ENCODE measurements around the gene POU2F2.

POU2F2 gene

GRCh38 chr19:42125536-42125935 lies 6.7 kb downstream of the POU2F2 start:
- no peak for DNase-seq (ENCODE audit: low spot score)

DNA sequence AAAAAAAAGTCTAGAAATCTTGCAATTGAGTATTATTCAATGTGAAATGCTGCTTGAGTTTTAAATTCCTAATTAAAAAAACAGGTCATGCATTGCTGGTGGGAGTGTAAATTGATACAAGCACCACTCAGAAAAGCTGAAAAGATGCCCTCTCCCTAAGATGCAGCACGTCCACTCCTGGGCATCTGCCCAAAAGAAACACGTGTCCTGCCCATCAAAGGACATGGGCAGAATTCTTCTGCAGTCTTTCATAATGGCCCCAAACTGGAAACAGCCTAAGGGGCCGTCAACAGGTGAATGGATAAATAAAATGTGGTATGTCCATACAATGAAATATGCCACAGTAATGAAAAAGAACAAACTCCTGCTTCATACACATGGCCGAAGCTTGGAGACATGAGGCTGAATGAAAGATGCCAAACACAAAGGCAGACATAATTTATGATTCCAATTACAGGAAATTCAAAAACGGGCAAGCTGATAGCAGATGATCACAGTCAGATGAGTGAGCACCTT lies 7.8 kb downstream of the POU2F2 start:
- no peak for DNase-seq (ENCODE audit: low spot score)

DNA sequence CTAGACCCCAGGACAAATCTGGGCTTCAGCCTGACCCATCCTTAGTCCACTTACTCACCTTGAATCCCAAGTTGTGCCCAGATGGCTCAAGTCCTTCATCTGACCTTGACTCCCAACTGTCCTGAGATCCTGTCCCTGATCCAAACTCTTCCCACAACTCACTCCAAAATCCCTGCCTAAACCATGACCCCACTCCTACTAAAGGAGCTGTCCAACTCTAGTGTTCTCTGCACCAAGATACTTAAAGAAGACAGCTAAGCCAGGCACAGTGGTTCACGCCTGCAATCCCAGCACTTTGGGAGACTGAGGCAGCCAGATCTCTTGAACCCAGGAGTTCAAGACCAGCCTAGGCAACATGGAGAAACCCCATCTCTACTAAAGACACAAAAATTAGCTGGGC lies 8.5 kb downstream of the POU2F2 start:
- DNase-seq (ENCODE audit: low spot score): no peak

- DNase-seq (ENCODE audit: low spot score): no peak
These were observed 9.3 kb downstream of the POU2F2 start for GRCh38 chr19:42122691-42123607.

DNA sequence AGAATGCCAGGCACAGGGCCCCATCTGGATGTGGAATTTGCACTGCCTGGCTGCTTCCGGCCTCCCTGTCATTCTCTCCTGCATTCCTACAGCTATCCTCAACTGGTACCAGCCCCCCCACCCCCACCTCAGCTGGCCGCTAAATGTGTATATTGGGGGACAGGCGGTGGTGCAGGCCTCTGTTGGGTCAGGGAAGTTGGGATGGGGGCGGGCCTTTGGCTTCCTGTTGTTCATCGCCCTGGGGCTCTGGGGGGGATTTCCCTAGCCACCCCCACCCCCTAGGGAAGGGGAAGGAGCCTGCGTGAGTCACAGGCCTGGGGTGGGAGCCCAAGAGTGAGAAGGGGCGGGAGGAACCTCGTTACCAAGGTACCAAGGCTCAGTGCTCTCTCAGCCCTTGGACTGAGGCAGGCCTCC lies 10.6 kb downstream of the POU2F2 start:
- peak; percentile 82 for DNase-seq (ENCODE audit: low spot score)

DNA sequence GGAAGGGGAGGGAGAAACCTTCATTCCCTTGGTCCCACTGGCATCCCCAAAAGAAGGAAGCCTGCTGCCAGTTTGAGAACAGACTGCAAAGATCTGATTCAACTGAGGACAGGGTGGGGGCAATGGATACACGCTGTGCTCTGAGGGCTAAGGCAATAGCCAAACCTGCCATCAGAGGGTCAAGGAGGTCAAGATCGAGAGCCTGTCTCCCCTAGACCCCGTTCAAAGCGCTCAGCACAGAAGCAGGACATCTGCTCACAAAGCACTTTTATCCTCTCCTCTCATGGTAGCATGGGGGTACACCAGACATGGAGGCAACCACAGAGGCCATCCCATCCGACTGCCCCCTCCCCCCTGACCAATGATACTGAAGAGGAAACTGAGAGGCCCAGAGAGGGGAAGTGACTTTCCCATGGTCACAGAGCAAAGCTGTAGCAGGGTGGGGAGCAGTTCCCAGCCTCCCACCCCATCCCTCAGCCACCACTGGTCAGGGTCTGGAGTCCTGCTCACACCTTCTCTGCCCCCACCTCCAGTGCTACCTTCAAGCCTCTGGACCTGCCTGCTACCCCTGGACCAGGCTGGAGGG lies 11.1 kb downstream of the POU2F2 start:
- DNase-seq (ENCODE audit: low spot score): no peak

- no peak for DNase-seq (ENCODE audit: low spot score)
These were observed 11.8 kb downstream of the POU2F2 start for GRCh38 chr19:42120276-42120980.

- DNase-seq (ENCODE audit: low spot score): no peak
These were observed 15.2 kb downstream of the POU2F2 start for GRCh38 chr19:42117076-42117475.

- DNase-seq (ENCODE audit: low spot score): no peak
These were observed 15.8 kb downstream of the POU2F2 start for GRCh38 chr19:42116308-42117075.

DNA sequence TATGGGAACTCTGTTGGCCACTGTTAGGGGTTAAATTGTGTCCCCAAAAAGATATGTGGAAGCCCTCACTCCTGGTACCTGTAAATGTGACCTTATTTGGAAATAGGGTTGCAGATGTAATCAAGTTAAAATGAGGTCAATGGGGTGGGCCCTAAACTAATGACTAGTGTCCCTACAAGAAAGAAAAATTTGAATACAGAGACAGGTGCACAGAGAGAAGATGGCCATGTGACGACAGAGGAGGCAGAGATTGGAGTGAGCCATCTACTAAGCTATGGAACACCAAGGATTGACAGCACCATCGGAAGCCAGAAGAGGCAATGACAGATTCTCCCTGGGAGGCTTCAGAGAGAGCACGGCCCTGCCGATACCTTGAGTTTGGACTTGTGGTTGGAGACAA lies 16.5 kb downstream of the POU2F2 start:
- DNase-seq (ENCODE audit: low spot score): no peak

GRCh38 chr19:42115219-42115618 lies 17.0 kb downstream of the POU2F2 start:
- no peak for DNase-seq (ENCODE audit: low spot score)

- DNase-seq (ENCODE audit: low spot score): no peak
These were observed 17.8 kb downstream of the POU2F2 start for GRCh38 chr19:42114412-42114811.

DNA sequence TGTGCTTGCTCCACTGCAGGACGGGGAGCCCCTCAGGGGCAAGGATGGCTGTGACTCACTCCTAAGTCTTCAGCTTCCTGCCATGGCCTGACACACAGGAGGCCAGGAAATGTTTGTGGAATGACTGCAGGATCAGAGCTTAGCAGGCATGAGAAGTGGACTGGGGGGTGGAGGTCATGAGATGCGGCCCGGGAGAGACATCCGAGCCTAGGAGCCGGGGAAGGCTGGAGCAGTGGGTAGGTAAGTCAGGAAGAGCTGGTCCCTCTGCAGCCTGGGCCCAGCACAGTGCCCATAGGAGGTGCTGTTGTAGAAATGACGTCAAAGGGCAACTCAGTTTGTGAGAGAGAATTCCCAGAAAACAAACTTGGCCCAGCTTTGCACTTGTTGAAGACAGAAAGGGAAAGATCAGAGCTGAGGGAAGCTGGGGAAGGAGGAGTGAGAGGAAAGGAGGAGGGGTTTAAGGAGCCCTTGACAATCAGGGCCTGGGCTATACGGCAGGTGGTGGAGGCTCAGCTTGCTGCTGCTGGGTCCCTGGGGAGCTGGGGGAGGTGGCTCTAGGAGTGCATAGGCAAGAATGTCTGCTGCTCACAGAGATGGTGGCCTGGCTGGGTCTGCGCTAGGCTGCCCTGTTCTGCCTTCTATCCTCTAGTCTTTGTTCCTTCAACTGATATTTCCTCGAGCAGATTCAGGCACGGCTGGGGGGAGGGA lies 18.5 kb downstream of the POU2F2 start:
- peak; percentile 92 for DNase-seq (ENCODE audit: low spot score)

DNA sequence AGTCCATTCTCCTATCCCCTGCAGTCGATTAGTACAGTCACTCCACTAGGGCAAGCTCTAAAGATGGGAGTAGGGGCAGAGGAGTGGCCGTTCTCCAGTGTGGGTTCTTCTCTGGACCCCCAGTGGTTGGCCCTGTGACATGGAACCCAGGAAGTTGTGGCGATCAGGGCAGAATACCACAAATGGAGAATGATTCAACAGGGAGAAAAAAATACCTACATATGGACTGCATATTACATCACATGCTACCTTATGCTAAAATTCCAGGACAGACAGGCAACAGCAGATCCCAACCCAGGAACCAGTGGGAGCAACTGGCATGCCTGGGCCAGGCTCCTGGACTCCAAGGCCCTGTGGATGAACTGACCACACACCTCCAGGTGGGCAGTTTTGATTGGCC lies 20.4 kb downstream of the POU2F2 start:
- DNase-seq (ENCODE audit: low spot score): no peak

GRCh38 chr19:42111384-42111783 lies 20.9 kb downstream of the POU2F2 start:
- peak; percentile 50 for DNase-seq (ENCODE audit: low spot score)

DNA sequence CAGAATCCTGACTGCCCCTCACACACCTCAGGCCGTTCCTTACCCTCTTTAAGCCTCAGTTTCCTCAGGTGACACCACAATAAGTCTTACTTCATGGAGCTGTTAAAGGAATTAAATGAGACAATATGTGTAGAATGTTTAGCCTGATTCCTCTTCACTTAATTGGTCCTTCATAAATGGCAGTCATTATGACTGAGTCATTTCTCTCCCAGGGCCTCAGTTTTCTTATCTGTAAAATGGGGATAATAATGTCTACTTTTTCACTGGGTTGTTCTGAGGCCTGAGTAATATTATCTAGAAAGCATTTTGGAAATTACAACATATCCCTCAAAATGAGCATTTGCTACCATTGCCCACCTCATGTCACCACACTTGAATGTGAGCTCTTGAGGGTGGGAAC lies 21.6 kb downstream of the POU2F2 start:
- DNase-seq (ENCODE audit: low spot score): no peak

DNA sequence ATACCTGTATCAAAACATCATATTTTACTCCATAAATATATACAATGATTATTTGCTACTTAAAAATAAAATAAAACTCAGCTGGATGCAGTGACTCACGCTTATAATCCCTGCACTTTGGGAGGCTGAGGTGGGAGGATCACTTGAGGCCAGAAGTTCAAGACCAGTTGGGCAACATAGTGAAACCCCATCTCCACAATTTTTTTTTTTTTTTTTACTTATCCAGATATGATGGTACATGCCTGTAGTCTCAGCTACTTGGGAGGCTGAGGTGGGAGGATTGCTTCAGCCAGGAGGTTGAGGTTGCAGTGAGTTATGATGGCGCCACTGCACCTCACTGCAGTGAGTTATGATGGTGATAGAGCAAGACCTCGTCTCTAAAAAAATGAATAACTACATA lies 22.4 kb downstream of the POU2F2 start:
- no peak for DNase-seq (ENCODE audit: low spot score)

DNA sequence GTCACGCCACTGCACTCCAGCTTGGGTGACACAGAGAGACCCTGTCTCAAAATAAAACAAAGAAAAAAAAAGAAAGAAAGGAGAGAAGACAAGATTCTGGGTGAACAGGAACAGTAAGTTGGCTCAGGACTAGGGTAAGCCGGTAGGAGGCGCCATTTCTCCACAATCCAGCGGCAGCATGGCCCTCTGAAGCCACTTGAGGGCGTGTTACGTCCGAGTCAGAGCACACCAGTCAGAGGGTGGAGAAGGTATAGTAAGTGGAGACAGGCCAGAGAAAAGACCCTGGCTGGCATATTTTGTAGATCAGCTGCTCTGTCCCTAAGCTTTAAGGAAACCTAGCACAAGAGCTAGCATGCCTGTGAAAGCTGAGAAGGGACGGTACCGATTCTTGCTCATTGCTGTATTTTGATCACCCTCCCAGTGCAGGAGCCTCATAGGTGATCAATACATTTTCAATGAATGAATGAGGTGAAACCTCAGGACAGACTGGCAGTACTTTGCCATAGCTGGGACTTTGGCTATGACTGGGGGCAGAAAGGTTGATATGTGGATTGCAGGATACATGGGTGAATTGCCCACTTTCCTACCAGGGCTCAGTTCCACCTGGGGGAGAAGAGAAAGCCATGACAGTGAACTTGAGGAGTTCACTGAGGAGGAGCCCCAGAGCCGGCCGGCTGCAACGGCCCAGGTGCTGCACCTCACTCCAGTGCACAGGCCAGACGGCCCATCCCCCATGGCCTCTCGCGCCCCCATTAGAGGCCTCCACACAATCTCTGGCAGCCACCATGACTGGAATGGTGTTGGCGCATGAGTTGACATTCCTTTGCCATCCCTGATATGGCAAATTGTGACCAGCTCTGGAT lies 23.5 kb downstream of the POU2F2 start:
- peak; percentile 87 for DNase-seq (ENCODE audit: low spot score)

DNA sequence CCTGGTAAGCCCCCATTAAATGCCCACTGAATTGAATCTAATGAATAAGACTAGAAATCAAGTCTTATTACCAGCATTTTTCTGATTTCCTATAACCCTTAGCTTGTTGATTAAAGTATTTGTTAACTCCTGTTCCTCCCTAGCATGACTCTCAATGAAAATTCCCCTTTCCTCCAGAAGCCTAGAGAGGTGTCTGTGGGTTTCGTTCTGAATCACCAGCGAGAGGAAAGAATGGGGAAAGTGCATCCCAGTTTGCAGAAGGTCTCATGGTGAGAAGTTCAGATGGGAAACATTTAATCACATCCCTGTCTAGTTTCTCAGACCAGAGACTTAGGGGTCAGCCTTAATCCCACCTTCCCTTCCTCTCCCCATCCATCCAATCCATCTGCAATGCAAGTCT lies 26.9 kb downstream of the POU2F2 start:
- DNase-seq (ENCODE audit: low spot score): no peak

- DNase-seq (ENCODE audit: low spot score): no peak
These were observed 29.4 kb downstream of the POU2F2 start for GRCh38 chr19:42102877-42103276.

Measured in AG20443 (cell line).